A549 (cell line): ENCODE measurements around the gene PJVK.

ENCODE experiments used
- CTCF ChIP-seq: fragments of >200 bp; sonication (Bioruptor Twin); formaldehyde crosslinking; IDR thresholded peaks from 3 replicates; pipeline ENCODE4 v1.5.1; 2016
- EHF ChIP-seq: fragments of 250-450 bp; sonication (Bioruptor Pico); IDR thresholded peaks from 2 replicates; pipeline ENCODE4 v1.5.0; 2020; ENCODE audit warnings: mild to moderate bottlenecking
- EP300 ChIP-seq, 2 experiments: fragments of >200 bp; sonication (Bioruptor Twin); formaldehyde crosslinking; IDR thresholded peaks; 2 replicates in 1 of 2; 3 replicates in 1 of 2; pipeline ENCODE4 v1.6.1; 2016 to 2017
- KDM1A ChIP-seq: fragments of 200-600 bp; sonication (generic); IDR thresholded peaks from 2 replicates; pipeline ENCODE4 v1.6.1; 2016; ENCODE audit warnings: low read depth, mild to moderate bottlenecking
- MAX ChIP-seq: IDR thresholded peaks from 2 replicates; pipeline ENCODE4 v1.6.1; 2012
- MAZ ChIP-seq: fragments of 150-350 bp; IDR thresholded peaks from 2 replicates; pipeline ENCODE4 v1.6.1; 2014; ENCODE audit warnings: antibody characterized with exemption, low read depth, low read length, borderline replicate concordance
- NPAS2 ChIP-seq: fragments of 250-450 bp; sonication (Bioruptor Pico); IDR thresholded peaks from 2 replicates; pipeline ENCODE4 v1.8.0; 2022; ENCODE audit warnings: mild to moderate bottlenecking, moderate library complexity, borderline replicate concordance
- POLR2A ChIP-seq: IDR thresholded peaks from 2 replicates; pipeline ENCODE4 v1.6.1; 2012; ENCODE audit warnings: mild to moderate bottlenecking, low read length
- POLR2AphosphoS2 ChIP-seq: conservative IDR thresholded peaks from 2 replicates; pipeline ENCODE4 v1.6.1; 2012; ENCODE audit warnings: low read length, improper control_type of control experiment, inconsistent platforms
- RCOR1 ChIP-seq: fragments of 150-350 bp; IDR thresholded peaks from 2 replicates; pipeline ENCODE4 v1.6.1; 2014; ENCODE audit warnings: antibody characterized with exemption, low read length, low read depth
- USF2 ChIP-seq: fragments of 450-650 bp; IDR thresholded peaks from 2 replicates; pipeline ENCODE4 v1.6.1; 2014; ENCODE audit warnings: antibody characterized with exemption
- ZFP36 ChIP-seq: fragments of 450-650 bp; IDR thresholded peaks from 2 replicates; pipeline ENCODE4 v1.6.1; 2014; ENCODE audit warnings: borderline replicate concordance; ENCODE audit not compliant: partially characterized antibody

GRCh38 chr2:178491612-178492011 lies 40.4 kb downstream of the PJVK start:
- TF ChIP-seq RCOR1, result no peak
- TF ChIP-seq POLR2A, result no peak
- no peak for TF ChIP-seq CTCF
- TF ChIP-seq POLR2AphosphoS2, result no peak
- TF ChIP-seq USF2, result no peak
- no peak for TF ChIP-seq KDM1A
- TF ChIP-seq ZFP36, result no peak
- no peak for TF ChIP-seq EP300 (IDR thresholded peaks at IDR 0.05)
- TF ChIP-seq NPAS2, result no peak
- TF ChIP-seq MAX, result no peak
- no peak for TF ChIP-seq MAZ
- no peak for TF ChIP-seq EHF (CRISPR knock-in tag)
